NCI-H2081 (cell line): Measurements from ENCODE around the gene RGS6.
A peak's percentile ranks its signal among the peaks of the same experiment; 100 is the strongest.

Experiments
- DNase-seq, 2 experiments: peaks; one replicate each; lab custom pipeline; 2025; lab: John Stamatoyannopoulos, UW

The RGS6 gene

DNA sequence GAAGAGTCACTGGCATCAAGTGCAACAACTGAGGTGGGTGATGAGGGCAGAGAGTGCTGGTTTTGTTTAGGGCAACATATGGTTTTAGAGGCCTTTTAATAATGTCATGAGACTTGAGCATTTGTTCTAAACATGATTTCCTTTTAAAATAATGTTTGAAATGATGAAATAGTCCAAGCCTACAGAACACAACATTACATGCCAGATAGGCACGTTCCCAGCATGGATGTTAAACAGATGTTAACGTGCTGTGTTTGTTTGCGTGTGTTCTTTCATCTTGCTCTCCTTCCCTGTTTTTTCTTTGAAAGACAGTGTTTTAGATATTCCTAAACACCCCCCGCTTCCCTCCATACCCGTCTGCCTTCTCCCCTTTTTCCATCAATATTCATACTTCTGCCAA, 82.3 kb downstream of the RGS6 start:
- no peak for DNase-seq

DNA sequence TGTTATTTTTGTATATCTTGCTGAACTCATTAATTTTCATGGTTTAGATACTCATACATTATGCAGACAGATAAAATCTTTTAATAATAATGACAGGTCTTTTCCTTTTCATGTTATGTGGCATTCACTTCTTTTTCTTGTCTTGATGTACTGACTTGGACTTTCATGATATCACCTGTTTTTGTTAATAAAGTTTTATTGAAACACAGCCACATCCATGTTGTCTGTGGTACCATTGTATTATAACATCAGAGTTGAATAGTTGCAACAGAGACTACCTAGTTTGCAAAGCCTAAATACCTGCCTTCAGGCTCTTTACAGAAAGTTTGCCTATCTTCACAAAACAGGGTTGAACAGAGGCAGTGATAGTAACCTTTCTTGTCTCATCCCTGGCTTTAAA, 85.1 kb downstream of the RGS6 start:
- DNase-seq = no peak

DNA sequence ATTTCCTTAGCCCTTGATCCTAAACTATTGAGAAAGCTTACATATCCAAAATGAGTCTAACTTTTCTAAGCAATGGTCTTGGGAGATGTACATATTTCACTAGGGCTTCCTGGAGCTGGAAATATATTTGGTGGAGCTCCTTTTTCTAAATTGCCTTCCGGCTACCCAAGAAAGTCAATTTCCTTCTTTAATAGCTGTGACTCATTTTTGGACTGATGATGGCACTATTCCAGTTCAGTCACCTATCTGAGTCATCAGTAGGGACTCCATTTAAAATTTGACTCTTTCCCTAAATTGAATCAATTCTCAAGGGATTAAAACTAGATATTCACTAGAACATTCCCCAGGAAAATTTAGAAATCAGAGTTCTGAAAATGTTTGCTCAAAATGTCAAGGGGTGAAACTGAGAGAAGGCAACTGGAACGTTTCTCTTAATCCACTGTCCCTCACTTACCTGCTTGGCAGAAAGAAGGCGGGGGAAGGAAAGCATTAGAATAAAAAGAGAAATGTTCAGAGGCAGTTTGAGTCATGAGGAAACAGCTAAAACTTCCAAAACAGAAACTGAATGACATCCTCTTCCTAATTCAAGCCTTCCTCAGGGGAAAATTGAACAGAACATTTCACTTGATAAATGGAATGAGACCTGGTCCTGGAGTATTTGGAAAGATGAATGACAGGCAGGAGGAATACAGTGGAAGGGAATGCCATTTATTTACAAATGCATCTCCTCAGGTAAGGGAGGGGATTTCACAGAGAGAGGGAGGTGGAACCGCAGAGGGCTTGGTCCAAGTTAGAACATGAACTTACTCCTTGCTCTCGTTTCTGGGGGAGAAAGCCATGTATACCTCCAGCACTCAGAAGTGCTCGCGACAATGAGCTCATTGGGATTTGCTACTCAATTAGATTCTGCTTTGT, 91.2 kb downstream of the RGS6 start:
- no peak for DNase-seq

DNA sequence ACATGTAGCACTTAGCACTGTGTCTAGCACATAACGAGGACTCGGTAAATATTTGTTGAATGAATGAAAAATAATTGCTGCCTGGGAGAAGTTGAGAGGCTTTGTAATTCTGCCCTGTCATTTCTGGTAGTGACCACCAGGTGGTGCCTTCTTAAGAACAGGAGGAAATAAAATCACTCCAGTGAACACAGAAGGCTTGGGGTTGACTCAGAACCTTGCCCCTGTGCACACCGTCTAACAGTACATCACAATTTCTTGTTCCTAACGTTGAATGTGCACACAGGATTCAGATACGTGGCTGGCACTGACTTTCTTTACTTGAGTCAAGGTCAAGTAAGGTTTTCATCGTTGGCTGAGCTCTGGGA, 91.8 kb downstream of the RGS6 start:
- DNase-seq = peak in 1 of 2 experiments; percentile 24

DNA sequence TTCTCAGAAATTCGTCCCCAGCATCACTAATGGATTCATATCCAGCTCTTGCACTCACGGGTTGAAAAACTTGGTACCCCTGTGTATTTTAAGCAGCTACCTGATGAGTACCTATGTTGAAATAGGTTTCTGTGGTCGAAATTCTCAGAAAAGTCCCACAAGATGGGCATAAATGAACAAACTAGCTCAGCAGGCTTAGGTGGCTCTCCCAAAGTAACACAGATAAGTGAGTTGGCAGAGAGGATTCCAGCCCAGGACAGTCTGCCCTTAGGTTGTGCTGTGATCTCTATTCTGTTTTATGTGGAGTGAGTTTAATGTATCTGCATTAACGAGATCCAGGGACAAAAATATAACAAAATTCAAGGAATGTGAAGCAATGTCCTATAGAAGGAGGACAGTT, 92.3 kb downstream of the RGS6 start:
- no peak for DNase-seq

DNA sequence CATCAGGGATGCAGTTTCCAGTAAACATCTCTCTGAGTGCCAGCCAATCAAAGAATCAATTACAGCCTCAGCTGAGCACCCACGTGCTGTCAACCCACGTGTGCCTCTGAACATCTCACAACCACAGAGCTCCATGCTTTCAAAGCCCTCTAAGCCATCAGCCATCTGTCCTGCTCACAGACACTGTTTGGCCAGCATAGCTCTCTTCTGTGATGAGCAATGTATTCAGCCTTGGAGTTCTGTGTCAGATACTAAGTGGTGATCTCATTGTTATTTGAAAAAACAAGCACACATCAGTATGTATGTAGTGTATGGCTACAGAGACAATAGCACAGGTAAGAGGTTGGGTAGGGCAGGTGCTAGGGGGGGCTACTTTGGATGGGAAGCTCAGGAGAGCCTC, 94.3 kb downstream of the RGS6 start:
- DNase-seq = no peak

DNA sequence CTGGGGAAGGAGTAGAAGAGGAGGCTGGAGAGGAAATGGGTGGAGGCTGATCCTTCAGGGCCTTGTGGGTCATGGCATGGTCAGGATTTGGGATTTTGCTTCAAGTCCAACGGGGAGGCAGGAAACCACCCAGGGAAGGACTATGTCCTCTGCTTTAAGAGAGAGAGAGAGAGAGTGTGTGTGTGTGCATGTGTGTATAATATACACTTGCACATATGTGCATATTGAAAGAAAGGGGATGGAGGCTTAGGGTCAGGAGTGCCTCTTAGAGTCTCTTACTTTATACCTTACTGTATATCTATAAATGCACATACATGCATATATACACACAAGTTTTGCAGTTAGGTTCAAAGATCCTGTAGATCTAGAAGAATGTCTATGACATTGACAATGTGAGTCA, 94.8 kb downstream of the RGS6 start:
- DNase-seq = no peak

DNA sequence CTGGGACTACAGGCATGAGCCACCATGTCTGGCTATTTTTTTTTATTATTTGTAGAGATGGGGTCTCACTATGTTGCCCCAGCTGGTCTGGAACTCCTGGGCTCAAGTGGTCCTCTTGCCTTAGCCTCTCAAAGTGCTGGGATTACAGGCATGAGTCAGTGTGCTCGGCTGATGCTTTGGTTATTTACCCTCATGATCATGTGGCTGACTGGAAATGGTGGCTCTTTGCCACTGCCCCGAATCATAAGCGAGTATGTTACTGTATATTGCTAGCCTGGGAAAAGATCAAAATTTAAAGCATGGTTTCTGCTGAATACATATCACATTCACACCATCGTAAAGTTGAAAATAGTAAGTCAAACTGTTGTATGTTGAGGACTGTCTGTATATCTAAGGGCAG, 101.1 kb downstream of the RGS6 start:
- no peak for DNase-seq

DNA sequence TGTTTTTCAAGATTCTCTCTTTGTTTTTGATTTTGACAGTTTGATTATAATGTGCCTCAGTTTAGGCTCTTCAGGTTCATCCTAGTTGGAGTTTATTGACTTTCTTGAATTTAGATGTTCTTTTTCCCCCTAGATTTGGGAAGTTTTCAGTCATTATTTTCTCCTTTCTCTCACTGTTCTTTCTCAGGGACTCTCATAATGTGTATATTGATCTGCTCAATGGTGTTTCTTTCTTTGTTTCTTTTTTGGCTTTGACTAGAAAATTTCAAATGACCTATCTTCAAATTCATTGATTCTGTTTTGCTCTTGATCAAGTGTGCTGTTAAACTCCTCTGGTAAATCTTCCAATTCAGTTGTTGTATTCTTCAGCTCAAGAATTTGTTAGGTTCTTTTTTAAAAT, 108.3 kb downstream of the RGS6 start:
- no peak for DNase-seq

DNA sequence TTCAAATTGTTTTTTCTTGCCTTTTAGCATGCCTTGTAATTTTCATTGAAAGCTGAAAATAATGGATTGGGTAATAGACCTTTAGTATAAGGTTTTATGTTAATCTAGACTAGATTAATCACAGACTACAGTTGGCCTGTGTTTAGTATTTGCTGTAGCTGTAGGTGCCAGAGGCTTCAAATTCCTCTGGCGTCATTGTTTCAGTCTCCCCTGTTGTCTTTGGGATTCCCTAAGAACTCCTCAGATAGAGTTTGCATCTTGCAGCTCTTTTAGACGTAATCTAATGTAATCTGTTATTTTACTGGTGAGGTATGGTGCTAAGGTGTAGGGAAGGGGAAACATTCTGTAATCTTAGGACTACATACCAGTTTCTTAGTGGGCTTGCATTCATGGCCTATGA, 113.0 kb downstream of the RGS6 start:
- DNase-seq = no peak

DNA sequence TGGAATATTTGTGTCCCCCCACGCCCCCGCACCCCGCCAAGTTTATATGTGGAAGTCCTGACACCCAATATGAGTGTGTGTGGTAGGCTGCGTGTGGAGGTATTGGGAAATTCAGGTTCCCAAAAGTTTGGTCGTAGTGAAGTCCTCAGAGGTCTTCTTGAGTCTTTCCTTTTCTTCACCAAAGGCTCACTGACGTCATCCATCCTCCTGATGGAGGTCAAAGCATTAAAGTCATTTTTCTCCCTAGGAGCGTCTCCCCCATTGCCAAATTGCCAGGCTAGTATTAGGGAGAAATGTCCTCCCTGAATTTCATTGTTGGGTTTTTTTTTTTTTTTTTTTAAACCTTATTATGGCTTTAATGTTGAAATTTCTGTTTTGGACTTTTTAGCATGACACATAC, 113.7 kb downstream of the RGS6 start:
- DNase-seq = no peak

DNA sequence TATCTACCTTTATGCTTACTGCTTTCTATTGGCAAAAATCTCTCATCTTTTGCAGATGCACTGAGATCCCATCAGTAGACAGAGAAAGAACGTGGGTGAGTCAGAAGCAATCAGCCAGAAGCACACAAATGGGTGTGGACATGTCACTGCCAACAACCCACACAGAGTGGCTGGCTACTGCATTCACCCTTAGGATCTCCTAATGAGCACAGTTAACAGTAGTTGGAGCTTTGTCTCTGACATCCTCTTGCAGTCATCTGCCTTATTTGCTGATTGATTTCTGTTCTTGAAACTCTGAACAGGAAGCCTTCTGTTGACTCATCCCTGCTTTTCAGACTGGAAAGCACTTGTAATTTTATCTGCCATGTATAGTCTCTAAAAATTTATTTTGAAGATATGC, 117.2 kb downstream of the RGS6 start:
- no peak for DNase-seq

DNA sequence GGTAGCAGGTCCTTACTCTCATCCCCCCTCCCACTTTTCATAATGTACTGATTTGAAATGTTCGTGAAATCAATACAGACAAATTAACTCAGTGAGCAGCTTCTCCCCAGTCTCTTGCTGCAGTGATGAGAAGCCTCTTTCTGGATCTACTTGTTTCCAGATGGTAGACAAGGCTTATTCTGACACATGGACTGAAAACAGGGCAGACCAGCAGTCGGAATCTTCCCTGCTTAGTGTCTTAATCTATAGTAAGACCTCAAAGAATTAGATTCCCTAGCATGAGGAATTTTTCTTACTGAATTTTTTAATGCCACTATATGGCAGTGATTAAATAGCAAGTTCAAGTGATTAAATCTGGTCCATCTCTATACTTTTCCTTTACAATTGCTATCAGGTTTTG, 120.1 kb downstream of the RGS6 start:
- no peak for DNase-seq

DNA sequence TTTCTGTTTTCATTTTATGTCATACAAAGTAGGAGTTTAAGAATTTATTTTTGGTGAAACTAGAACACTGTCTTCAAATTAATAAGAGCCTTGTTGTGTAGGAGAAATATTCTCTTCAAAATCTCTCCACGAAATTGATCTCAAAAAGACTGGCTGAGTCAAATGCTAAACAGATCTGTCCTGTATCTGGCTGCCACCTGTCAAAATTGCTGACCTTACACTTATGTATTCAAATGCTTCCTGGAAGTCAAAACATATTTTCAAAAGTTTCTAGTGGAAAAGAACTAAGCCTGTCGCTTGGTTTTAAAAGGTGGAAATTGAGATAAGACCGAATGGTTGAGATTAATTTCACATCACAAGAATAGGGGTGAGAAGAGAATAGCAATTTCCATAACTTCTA, 121.4 kb downstream of the RGS6 start:
- DNase-seq = no peak

DNA sequence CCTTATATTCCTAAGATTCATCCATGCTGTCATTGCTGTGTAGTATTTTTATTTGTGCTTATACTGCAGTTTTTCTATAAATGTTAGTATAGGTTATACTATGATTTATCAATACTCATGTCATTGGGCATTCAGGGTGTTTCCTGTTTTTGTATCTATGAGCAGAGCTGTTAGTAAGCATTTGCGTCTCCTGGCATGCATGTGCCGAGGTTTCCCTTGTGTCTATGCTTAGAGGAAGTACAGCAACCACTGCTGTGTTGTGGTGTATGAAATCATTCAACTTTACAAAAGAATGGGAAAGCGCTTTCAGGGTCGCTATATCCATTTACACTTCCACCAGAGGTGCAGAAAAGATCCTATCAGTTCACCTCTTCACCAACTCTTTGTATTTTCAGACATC, 122.7 kb downstream of the RGS6 start:
- DNase-seq = no peak

DNA sequence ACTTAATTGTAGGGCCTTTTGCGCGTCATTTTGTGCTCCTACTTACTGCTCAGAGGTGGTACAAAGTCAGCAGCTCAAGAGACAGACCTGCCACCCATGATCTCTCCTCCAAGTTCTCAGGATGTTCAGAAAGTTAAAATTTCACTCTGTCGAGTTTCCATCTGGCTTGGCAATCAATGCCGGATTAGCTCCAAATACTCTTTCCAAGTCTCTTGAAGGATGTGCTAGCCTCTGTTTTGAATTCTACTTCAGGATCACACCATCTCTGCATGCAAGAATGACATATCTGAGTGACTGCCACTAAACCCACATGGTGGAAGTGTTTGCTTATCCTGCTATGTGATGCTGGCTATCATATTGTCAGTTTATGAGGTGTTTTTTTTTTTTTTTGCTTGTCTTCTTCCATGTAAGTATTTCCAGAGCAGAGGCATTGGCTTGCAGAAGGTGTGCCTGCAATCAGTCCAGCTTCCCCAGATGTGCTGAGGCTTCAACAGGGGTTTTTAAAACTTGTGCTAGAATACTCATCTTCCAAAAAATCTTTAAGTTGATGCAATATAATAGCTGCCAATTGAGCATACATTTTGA, 125.6 kb downstream of the RGS6 start:
- DNase-seq = no peak

DNA sequence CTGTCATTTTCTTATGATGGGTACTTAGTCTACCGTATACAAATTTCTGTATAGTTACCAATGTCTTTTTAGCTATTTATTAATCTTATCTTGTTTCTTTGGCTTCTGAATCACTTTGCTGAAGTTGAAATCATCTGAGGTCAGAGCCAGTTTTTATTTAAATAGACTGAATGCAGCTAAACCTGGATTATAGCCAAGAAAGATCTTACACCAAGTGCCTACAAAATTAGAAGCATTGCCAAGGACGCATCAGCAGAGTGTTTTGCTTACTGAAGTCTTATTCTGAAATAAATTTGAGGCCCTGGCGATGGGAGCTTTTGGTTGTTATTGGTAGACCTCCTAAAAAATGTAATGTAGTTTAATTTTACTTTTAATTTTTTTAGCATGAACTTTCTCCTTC, 128.2 kb downstream of the RGS6 start:
- DNase-seq = no peak

DNA sequence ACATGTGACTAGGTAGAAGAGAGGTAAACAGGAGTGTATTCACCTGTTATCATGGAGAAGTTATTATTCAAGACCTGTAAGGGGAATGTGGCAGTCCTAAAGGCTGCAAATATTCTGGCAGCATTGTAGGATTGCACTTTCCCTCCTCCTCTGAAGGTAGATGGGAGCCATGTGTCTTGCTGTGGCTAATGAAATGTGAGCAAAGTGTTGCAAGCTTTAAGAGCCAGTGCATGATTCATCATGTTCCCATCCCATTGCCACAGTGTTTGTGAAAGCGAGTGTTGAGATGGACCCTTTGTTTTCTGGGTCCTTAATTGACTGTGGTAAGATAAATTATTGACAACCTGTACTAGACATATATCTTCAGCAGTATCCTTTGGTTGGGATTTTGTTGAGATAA, 128.7 kb downstream of the RGS6 start:
- no peak for DNase-seq

DNA sequence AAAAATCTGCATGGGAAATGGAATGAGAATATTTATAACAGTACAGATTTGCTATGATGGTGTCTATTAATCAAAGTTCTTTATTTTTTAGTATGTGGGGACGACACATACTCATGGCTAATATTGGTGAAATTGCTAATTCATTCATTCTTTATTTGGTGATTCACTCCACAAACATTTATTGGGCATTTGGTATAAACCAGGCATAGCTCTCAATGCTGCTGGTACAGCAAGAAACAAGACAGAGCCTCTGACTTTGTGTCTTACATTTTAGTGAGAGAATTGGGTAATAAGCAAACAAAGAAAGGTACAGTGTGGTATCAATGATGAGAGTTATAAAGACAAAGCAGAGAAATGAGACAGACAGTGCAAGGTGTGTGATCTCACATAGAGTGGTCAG, 129.5 kb downstream of the RGS6 start:
- DNase-seq = no peak

DNA sequence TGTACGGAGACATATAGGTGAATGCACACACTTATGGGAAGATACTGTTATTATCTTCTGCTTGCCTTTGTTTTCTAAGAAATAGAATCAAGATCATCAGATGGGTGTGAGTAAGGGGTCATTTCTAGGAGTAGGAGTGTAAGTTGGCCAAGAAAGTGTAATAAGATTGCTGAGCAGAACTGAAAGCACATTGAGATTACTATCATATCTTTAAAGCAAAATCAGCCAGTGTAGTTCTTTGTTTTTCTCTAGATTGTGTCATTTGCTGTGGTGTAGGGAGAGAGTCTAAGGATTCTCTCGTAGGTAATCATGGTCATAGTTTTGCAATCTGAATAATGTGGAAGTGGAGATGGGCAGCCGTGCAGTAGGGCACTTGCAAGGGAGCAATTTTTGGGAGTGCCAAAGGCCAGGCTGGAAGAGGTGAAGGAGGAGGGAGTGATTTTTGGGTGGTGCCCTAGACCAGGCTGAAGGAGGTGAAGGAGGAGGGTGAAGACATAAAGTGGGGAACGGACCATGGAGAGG, 131.6 kb downstream of the RGS6 start:
- DNase-seq = no peak

DNA sequence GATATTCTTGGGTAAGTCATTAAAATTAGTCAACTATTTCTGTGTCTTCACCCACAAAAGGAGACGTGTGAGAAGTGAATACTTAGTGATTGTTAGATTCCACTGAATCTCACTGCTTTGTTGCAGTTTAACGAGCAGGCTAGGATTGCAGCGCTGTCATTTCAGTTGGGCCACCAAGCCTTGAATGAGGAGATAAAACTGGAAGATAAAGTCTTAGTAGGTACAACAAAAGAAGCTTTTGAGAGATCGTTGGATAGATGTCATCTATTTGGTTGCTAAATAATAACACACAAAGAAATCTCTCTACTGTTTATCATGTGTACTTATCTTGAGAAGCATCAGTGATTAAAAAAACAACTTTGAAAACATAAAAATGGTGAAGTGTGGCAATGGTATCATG, 132.3 kb downstream of the RGS6 start:
- DNase-seq = no peak

DNA sequence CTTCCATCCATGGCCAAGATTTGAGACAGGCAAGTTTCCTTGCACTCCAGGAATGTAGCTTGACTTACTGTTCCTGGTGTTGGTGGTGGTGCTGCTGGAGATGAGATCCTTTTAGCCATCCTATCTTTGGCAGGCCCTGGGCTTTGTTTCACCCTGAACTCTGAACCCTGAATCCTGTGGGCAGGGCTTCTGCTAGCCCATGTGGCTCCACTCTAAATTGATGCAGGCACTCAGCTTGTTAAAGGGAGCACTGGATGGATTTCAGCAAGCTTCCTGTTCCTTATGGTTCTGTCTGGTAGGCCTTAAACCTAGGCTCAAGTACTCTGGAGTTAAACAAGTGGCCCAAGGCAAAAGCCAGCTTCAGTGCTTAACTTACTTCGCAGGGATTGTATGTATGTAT, 138.2 kb downstream of the RGS6 start:
- DNase-seq = no peak

DNA sequence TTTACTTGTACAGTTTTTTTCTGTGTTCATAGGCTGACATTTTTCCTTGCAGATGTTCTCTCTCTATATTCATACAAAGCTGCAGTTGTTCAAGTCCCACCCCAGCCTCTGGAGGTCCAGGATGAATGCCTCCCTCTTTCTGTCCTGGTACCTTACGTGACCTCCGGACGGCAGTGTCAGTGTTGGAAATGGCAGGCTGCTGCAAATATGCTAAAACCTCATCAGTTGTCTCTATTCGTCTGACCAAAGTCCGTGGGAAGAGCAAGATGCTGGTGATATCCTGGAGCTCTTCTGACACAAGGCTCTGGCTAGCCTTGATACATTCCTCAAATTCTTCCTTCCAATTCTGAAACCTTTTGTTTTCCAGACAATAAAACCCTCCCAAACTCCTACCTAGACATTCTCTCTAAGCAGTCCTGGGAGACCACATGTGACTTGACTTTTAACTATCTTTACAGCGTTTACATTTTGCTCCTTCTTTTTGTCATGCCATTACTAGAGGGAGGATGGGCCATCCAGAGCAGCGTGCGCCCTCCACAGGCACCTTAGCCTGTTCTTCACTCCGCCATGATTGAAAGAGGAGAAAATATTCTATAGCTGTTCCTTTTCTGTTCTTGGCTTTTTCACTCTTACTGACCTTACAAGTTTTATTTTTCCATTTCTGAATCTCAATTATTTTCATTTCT, 143.6 kb downstream of the RGS6 start:
- DNase-seq = no peak
